GM18498 (cell line): ENCODE measurements around the gene MOB1A.
"Not testable (repeated sequence)": the region's sequence is repeated elsewhere in the genome, so short reads cannot be mapped to it uniquely, and the experiment has no call there.

Experiments used
- ATAC-seq: cut with Tn5 transposase; IDR thresholded peaks from one replicate; pipeline ENCODE4 v1.9.1; 2021; ENCODE audit warnings: mild to moderate bottlenecking, moderate library complexity; ENCODE audit not compliant: unreplicated experiment

The MOB1A gene

GRCh38 chr2:74199275-74199701 lies 20.6 kb upstream of the MOB1A start:
- ATAC-seq = no peak

- ATAC-seq = peak; percentile 90
Observed at GRCh38 chr2:74198461-74199274, 20.0 kb upstream of the MOB1A start, which contains the start of gene MTHFD2. Gene MTHFD2, plus strand, starts transcription at chr2:74198615. Its CDS starts 27 bp downstream, at chr2:74198642.

DNA sequence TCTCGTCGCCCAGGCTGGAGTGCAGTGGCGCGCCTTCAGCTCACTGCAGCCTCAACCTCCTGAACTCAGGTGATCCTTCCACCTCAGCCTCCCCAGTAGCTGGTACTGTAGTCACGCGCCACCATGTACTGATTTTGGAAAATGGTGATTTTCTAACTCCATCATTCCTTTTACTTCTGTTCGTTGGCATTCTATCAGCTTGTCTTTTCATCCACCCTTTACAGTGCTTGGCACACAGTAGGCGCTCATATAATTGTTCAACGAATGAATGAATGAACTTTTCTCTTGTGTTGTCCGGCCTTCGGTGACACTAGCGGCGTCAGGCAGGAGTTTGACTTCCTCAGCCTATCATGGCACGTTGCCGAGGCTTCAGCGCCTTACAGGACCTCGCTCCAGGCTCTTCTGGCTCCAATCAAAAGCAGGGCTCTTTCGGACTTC lies 19.4 kb upstream of the MOB1A start:
- ATAC-seq = no peak

DNA sequence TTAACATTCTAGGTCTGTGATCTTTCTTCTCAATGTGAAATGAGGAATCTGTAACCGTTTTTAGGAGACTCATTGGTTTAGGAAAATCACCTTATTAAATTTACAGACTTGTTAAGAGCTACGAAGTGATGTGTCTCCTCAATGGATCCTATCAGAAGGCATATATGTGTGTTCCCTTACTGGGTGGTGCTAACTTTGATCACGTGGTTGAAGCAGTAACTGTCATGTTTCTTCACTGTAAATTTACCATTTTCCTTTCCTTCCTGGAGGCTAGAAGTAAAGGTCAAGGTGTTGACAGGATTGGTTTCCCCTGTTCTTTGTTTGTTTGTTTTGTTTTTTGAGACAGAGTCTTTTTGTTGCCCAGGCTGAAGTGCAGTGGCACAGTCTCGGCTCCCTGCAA lies 18.4 kb upstream of the MOB1A start:
- no peak for ATAC-seq

DNA sequence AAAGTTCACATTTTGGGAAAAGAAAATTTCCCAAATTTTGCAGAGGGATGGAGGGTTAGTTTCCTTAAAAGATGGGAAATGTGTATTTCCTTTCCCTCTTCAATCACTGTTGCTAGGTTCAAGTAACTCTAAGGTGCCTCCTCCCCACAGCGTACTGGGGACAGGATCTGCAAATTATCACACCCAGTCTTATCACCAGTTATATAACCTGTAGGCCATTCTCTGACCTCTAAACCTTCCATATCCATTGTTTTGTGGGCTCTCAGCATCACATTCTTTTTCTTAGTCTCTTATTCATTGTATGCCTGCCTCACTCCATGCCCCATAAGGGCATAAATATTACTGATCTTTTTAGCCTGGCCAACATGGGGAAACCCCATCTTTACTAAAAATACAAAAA lies 16.1 kb upstream of the MOB1A start:
- no peak for ATAC-seq

DNA sequence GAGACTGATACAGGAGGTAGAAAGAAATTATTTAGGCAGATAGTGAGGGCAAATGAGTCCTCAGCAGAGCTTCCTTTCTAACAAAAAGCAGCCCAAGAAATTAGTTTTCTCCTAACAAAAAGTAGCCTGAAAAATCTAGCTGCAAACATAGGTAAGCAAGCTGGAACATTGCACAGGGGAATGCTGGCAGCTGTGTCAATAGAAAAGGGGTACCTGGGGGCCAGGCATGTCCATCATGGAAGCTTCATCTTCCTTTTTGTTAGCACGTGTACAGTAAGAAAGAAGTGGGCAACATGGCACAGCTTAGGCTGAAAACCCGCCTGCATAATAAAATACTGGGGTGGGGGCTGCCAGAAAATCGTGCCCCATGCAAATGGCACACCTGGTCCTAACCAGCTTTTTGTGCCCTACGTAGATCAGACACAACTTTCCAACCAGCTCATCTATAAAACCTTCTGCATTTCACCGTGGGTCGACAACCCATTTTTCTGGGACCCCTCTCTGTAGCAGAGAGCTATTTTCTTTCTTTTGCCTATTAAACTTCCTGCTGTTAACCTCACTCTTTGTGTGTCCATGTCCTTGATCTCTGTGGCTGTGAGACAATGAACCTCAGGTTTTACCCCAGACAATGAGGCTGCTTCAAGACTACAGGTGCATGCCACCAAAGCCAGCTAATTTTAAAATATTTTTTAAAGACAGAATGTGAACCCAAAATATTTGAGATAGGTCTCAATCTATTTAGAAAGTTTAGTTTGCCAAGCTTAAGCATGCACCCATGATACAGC lies 13.1 kb upstream of the MOB1A start:
- ATAC-seq = no peak

DNA sequence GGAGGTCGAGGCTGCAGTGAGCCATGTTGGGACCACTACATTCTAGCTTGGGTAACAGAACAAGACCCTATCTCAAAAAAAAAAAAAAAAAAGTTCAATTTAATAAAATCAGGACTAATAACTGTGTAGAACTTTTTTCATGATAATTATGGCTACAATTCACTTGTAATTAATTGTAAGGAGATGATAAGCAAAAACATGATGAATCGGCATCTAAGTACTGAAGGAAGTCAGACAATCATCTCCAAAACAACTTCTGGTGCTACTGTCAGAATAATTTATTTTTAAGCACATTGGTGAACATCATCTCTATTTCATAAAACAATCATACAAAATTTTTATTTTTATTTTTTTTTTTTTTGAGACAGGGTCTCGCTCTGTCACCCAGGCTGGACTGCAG lies 10.0 kb upstream of the MOB1A start:
- no peak for ATAC-seq

- ATAC-seq = no peak
Observed at GRCh38 chr2:74188018-74188601, 9.4 kb upstream of the MOB1A start.

DNA sequence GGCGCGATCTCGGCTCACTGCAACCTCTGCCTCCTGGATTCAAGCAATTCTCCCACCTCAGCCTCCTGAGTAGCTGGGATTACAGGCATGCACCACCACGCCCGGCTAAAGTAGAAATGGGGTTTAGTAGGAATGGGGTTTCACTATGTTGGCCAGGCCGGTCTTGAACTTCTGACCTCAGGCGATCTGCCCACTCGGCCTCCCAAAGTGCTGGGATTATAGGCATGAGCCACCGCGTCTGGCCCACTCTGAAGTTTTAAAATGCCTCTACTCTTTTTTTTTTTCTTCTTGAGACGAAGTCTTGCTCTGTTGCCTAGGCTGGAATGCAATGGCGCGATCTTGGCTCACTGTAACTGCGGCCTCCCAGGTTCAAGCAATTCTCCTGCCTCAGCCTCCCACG lies 8.0 kb upstream of the MOB1A start:
- not testable (repeated sequence) for ATAC-seq

DNA sequence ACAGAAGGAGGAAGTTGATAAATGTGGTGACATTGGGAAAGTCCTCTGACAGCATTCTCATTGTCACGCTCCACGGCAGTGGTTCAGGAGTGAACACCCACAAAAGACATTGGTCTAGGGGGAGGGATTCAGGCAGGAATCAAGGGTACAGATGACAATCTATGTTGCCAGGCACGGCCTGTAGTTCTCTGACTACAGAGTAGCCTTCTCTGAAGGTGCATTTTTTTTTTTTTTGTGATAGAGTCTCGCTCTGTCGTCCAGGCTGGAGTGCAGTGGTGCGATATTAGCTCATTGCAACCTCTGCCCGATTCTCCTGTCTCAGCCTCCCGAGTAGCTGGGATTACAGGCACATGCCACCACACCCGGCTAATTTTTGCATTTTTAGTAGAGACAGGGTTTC lies 7.4 kb upstream of the MOB1A start:
- ATAC-seq = peak; percentile 59

DNA sequence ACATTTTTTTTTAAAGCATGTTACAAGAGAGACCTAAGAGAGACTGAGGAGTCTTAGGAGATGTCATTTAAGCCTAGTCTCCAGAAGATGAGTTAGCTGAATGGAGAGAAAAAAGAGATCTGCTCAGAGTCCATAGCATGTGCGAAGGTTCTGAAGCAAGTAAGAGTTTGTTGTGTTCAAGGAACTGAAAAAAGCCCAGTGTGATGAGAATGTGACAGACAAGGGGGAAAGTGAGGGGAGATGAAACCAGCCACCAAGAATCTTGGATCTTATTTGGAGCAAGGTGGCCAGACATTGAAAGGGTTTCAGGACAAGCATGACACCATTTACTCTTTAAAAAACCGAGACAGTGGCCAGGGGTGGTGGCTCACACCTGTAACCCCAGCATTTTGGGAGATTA lies 5.2 kb upstream of the MOB1A start:
- no peak for ATAC-seq

- ATAC-seq = no peak
Observed at GRCh38 chr2:74181739-74182138, 3.1 kb upstream of the MOB1A start.

DNA sequence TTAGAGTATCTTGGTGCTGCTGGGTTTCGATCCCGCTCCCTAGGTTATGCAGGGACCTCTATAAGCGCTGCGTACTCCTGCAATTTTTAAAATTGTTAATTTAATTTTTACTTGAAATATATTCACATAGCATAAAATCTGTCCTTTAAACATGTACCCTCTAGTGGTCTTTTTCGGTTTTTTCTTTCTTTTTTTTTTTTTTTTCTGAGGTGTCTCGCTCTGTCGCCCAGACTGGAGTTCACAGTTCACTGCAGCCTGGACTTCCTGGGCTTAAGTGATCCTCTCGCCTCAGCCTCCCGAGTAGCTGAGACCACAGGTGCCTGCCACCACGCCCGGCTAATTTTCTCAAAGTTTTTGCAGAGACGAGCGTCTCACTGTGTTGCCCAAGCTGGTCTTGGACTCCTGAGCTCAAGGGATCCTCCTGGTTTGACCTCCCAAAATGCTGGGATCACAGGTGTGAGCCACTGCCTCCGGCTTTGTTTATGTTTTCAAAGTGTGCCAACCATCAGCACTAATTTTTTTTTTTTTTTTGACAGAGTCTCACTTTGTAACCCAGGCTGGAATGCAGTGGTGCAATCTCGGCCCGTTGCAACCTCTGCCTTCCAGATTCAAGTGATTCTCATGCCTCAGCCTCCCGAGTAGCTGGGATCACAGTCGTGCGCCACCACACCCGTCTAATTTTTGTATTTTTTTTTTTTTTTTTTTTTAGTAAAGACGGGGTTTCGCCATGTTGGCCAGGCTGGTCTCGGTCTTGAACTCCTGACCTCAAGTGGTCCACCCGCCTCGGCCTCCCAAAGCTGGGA lies 585 bp upstream of the MOB1A start:
- peak; percentile 16 for ATAC-seq

DNA sequence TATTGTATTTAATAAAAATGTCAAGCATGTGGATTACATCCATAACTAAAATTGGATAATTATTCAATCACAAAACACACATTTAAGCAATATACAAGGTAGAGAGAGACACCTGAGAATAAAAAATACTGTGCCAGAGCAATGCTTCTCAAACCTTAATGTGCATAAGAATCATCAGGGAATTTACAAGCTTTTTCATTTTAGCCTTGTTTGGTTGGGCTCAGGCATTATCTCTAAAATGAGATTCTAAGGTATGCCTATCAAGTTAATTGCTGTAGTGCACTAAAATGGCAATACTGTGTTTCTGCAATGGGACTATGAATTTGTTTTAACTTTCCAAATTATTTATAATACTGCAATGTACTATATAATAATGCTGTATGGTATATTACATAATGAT lies 983 bp downstream of the MOB1A start:
- ATAC-seq = no peak

DNA sequence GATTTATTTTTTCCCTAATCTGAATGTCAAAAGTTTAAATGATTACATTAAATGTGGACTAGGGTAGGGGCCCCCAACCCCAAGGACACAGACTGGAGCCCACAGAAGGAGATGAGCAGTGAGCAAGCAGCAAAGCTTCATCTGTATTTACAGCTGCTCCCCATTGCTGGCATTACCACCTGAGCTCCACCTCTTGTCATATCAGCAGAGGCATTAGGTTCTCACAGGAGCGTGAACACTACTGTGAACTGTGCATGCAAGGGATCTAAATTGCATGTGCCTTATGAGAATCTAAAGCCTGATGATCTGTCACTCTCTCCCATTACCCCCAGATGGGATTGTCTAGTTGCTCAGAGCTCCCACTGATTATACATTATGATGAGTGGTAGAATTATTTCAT lies 3.8 kb downstream of the MOB1A start:
- ATAC-seq = no peak

DNA sequence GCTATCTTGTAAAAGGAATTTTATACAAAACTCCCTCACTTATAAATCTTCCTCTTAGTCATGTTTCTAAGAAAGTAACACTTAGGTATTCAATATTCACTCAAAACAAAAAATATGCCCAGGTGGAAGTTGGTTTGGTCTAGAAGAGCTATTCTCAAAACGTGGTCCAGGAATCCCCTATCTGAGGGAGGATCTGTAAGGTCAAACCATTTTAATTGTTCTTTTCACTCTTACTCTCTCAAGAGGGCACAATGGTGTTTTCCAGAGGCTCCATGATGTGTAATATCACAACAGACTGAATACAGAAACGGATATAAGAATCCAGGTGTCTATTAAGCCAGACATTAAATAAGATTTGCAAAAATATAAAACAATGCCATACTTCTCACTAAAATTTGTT lies 9.9 kb downstream of the MOB1A start:
- no peak for ATAC-seq

DNA sequence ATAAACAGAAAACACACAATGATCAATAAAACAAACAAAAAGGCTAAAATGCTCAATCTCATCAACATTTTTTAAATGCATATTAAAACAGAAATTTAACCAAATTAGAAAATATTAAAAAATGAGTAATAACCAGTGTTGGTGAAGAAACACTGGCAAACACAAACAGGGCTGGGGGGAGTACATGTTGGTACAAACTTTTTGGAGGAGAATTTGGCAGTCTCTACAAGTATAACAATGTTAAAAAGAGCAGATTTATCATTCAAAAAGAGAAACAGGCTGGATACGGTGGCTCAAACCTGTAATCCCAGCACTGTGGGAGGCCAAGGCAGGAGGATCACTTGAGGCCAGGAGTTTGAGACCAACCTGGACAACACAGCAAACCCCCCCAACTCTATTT lies 13.9 kb downstream of the MOB1A start:
- no peak for ATAC-seq

- no peak for ATAC-seq
Observed at GRCh38 chr2:74162951-74163350, 15.7 kb downstream of the MOB1A start.

- ATAC-seq = no peak
Observed at GRCh38 chr2:74155830-74156229, 22.8 kb downstream of the MOB1A start.

DNA sequence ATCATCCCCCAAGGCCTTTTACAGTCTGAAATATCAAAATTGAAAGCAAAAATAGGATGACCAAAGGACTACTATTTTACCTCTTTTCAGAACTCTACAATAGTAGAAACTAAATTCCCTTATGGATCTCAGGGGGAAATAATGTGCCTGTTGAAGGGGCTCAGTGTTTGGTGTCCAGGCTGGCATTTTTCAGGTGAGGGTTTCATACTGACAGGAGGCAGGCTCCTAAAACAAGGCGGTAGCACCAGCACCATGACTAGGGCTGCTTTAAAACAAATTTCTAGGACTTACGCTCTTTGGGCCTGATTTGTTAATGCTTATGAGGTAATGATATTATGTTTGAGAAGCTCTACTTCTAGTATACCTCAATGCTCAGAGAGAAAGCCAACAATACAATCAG lies 25.7 kb downstream of the MOB1A start:
- no peak for ATAC-seq
